Neural progenitor cell (in vitro differentiated cells): ENCODE results near the gene RAB6B. TPM values are rescaled to one million over a fixed set of nuclear protein-coding genes. Genes with fewer than 3 reads are reported as not detected.
A peak's percentile ranks its signal among the peaks of the same experiment; 100 is the strongest.

Experiments
- DNase-seq: peaks from one replicate; pipeline ENCODE4 v3.0.0-alpha.2; 2016; ENCODE audit warnings: low spot score
- H2AFZ ChIP-seq: fragments of 200-600 bp; sonication (generic); replicated peaks from 2 replicates; pipeline ENCODE4 v1.6.1; 2016; ENCODE audit warnings: antibody characterized with exemption
- H3F3A ChIP-seq: fragments of 200-600 bp; sonication (generic); 2 replicates; pipeline ENCODE4 v1.6.1; 2016; ENCODE audit warnings: antibody characterized with exemption, low read depth
- H3K27ac ChIP-seq: fragments of 200-600 bp; sonication (generic); 2 replicates; pipeline ENCODE4 v1.5.1; 2016; ENCODE audit warnings: mild to moderate bottlenecking
- H3K27me3 ChIP-seq: fragments of 200-600 bp; sonication (generic); 2 replicates; pipeline ENCODE4 v1.6.1; 2016; ENCODE audit warnings: mild to moderate bottlenecking, moderate library complexity
- H3K36me3 ChIP-seq: fragments of 200-600 bp; sonication (generic); 2 replicates; pipeline ENCODE4 v1.5.1; 2016
- H3K4me1 ChIP-seq: fragments of 200-600 bp; sonication (generic); 2 replicates; pipeline ENCODE4 v1.6.1; 2016; ENCODE audit warnings: mixed run types
- H3K4me2 ChIP-seq: fragments of 200-600 bp; sonication (generic); 2 replicates; pipeline ENCODE4 v1.6.1; 2016
- H3K4me3 ChIP-seq: fragments of 200-600 bp; sonication (generic); 2 replicates; pipeline ENCODE4 v1.5.1; 2016
- H3K79me2 ChIP-seq: fragments of 200-600 bp; sonication (generic); 2 replicates; pipeline ENCODE4 v1.6.1; 2016; ENCODE audit warnings: low read depth
- H3K9ac ChIP-seq: fragments of 200-600 bp; sonication (generic); 2 replicates; pipeline ENCODE4 v1.6.1; 2016
- H3K9me3 ChIP-seq: fragments of 200-600 bp; sonication (generic); 2 replicates; pipeline ENCODE4 v1.5.1; 2016; ENCODE audit warnings: low read depth
- H4K20me1 ChIP-seq: fragments of 200-600 bp; sonication (generic); 2 replicates; pipeline ENCODE4 v1.6.1; 2016; ENCODE audit warnings: low read depth
- H3K27ac Mint-ChIP-seq: 3 replicates; pipeline ENCODE4 v1.8.0; 2021; ENCODE audit warnings: mixed read lengths
- H3K27me3 Mint-ChIP-seq: 2 replicates; pipeline ENCODE4 v1.8.0; 2022; ENCODE audit warnings: low read depth, mild to moderate bottlenecking, inconsistent platforms, moderate library complexity, mixed read lengths; ENCODE audit not compliant: insufficient read depth
- H3K36me3 Mint-ChIP-seq: 3 replicates; pipeline ENCODE4 v1.8.0; 2021; ENCODE audit warnings: mixed read lengths
- H3K4me1 Mint-ChIP-seq: 3 replicates; pipeline ENCODE4 v1.8.0; 2021; ENCODE audit warnings: mixed read lengths
- H3K4me3 Mint-ChIP-seq: 3 replicates; pipeline ENCODE4 v1.8.0; 2021; ENCODE audit warnings: mild to moderate bottlenecking, moderate library complexity, mixed read lengths
- H3K9me3 Mint-ChIP-seq: 3 replicates; pipeline ENCODE4 v1.8.0; 2020; ENCODE audit warnings: mixed read lengths
- EZH2 ChIP-seq: fragments of 200-600 bp; sonication (generic); IDR thresholded peaks from 2 replicates; pipeline ENCODE4 v1.6.1; 2017; ENCODE audit warnings: antibody characterized with exemption, mild to moderate bottlenecking, moderate library complexity
- EZH2phosphoT487 ChIP-seq: fragments of 200-600 bp; sonication (generic); IDR thresholded peaks from 2 replicates; pipeline ENCODE4 v1.6.1; 2017; ENCODE audit warnings: antibody characterized with exemption
- total RNA-seq: library from RNA; depleted of rRNA; stranded (reverse); fragments of >200 nt; gene quantifications from 2 replicates; pipeline ENCODE4 v1.2.3, GENCODE V29; 2015; ENCODE audit warnings: low replicate concordance
- TF ChIP-seq, protein P1 (sequence below): fragments of 200-600 bp; sonication (generic); IDR thresholded peaks from 2 replicates; pipeline ENCODE4 v1.5.1; 2017; ENCODE audit warnings: antibody characterized with exemption, mild to moderate bottlenecking

The RAB6B gene
- total RNA-seq, 1 donor from 2014 or later = 7.7 TPM

DNA sequence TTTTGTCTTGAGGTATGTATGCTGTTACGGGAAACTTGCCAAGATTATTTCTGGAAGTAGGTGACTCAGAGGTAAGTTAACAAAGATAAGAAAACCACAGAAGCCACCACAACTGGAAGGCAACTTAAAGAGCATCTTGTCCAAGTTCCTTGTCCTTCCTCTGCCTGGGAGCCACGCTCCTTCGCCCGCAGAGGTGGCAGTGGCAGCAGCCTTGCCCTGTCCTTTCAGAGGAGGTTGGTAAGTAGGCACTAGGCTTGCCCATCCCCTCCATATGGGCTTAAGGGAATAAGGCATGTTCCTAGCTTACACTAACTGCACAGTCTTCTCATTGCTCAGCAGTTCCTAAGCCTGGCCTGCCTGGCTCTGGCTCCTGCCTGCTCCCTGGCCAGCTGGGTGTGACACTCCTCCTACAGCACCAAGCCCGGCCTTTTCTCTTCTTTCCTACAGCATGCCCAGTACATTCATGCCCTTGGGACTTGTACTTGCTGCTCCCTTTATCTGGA, 48.0 kb upstream of the RAB6B start:
- H3K27me3 Mint-ChIP-seq = peaks cover 15% of the 10 kb centered on the region
- H3K79me2 ChIP-seq = no peaks in the 10 kb centered on the region
- H3K4me3 ChIP-seq = no peak overlapping the region
- no peak overlapping the region for H3K4me2 ChIP-seq
- H3K27ac ChIP-seq = no peak overlapping the region
- no peaks in the 10 kb centered on the region for H3F3A ChIP-seq
- H3K9me3 ChIP-seq = no peaks in the 10 kb centered on the region
- no peaks in the 10 kb centered on the region for H3K36me3 ChIP-seq
- no peaks in the 10 kb centered on the region for H3K9me3 Mint-ChIP-seq
- no peak overlapping the region for H2AFZ ChIP-seq
- no peak for DNase-seq
- no peaks in the 10 kb centered on the region for H3K36me3 Mint-ChIP-seq
- H3K9ac ChIP-seq = no peak overlapping the region
- H3K27ac Mint-ChIP-seq = no peak overlapping the region
- H3K4me1 Mint-ChIP-seq = peaks cover 6% of the 10 kb centered on the region
- H3K4me1 ChIP-seq = no peaks in the 10 kb centered on the region
- TF ChIP-seq, protein P1, sequence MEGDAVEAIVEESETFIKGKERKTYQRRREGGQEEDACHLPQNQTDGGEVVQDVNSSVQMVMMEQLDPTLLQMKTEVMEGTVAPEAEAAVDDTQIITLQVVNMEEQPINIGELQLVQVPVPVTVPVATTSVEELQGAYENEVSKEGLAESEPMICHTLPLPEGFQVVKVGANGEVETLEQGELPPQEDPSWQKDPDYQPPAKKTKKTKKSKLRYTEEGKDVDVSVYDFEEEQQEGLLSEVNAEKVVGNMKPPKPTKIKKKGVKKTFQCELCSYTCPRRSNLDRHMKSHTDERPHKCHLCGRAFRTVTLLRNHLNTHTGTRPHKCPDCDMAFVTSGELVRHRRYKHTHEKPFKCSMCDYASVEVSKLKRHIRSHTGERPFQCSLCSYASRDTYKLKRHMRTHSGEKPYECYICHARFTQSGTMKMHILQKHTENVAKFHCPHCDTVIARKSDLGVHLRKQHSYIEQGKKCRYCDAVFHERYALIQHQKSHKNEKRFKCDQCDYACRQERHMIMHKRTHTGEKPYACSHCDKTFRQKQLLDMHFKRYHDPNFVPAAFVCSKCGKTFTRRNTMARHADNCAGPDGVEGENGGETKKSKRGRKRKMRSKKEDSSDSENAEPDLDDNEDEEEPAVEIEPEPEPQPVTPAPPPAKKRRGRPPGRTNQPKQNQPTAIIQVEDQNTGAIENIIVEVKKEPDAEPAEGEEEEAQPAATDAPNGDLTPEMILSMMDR = no peak
- TF ChIP-seq EZH2phosphoT487 = no peak
- TF ChIP-seq EZH2 = no peak
- no peaks in the 10 kb centered on the region for H4K20me1 ChIP-seq
- no peak overlapping the region for H3K4me3 Mint-ChIP-seq
- no peaks in the 10 kb centered on the region for H3K27me3 ChIP-seq

GRCh38 chr3:133943031-133943535, 47.4 kb upstream of the RAB6B start:
- Mint-ChIP-seq H3K27me3 (peaks cover 15% of the 10 kb centered on the region), H3K4me1 (peaks cover 6% of the 10 kb centered on the region), H3K4me3 (no peak overlapping the region), H3K36me3 (no peaks in the 10 kb centered on the region), H3K9me3 (no peaks in the 10 kb centered on the region), H3K27ac (no peak overlapping the region)
- Histone ChIP-seq H4K20me1 (no peaks in the 10 kb centered on the region), H3K4me1 (no peaks in the 10 kb centered on the region), H3F3A (no peaks in the 10 kb centered on the region), H3K9ac (no peak overlapping the region), H3K27ac (no peak overlapping the region), H3K36me3 (no peaks in the 10 kb centered on the region), H3K79me2 (no peaks in the 10 kb centered on the region), H2AFZ (no peak overlapping the region), H3K9me3 (no peaks in the 10 kb centered on the region), H3K4me3 (no peak overlapping the region), H3K4me2 (no peak overlapping the region), H3K27me3 (no peaks in the 10 kb centered on the region)
- TF ChIP-seq, protein P1 = no peak
- TF ChIP-seq EZH2phosphoT487 = no peak
- no peak for TF ChIP-seq EZH2
- DNase-seq = no peak

DNA sequence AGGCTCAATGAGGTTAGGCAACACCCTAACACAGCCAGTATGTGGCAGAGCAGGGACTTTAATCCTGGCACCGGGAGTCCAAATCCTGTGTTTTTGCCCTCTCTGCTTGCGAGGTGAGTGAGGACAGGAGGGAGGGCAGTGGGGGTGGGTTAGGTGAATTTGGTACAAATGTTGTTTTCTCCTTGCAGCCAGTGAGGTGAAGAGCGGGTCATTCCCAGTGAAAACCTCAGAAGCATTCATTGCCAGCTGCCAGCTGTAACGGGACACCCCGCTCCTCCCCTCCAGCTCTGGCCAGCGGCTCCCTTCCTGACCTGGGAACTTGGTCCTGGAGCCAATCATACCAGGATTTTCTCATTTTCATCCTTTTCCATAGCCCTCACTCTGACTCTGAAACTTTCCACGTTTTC, 45.7 kb upstream of the RAB6B start:
- H3K27me3 ChIP-seq = no peaks in the 10 kb centered on the region
- H3K79me2 ChIP-seq = no peaks in the 10 kb centered on the region
- Mint-ChIP-seq H3K4me1 (peaks cover 6% of the 10 kb centered on the region), H3K4me3 (no peak overlapping the region), H3K9me3 (no peaks in the 10 kb centered on the region), H3K27ac (no peak overlapping the region), H3K27me3 (peaks cover 9% of the 10 kb centered on the region), H3K36me3 (no peaks in the 10 kb centered on the region)
- no peak overlapping the region for H3K4me3 ChIP-seq
- H2AFZ ChIP-seq = no peak overlapping the region
- H3K27ac ChIP-seq = no peak overlapping the region
- H4K20me1 ChIP-seq = no peaks in the 10 kb centered on the region
- H3K9ac ChIP-seq = no peak overlapping the region
- H3K4me2 ChIP-seq = no peak overlapping the region
- no peaks in the 10 kb centered on the region for H3K36me3 ChIP-seq
- no peak for TF ChIP-seq EZH2
- TF ChIP-seq EZH2phosphoT487 = no peak
- TF ChIP-seq, protein P1 = no peak
- no peaks in the 10 kb centered on the region for H3F3A ChIP-seq
- peak; percentile 35 for DNase-seq
- H3K4me1 ChIP-seq = no peaks in the 10 kb centered on the region
- H3K9me3 ChIP-seq = no peaks in the 10 kb centered on the region
